NCI-H1092 treated with DMSO at 0.1 percent for 48 hours (cell line): Measurements from ENCODE around the gene UBXN1.
"Not testable (repeated sequence)": the region's sequence is repeated elsewhere in the genome, so short reads cannot be mapped to it uniquely, and the experiment has no call there.

Experiments
- DNase-seq: peaks from one replicate; lab custom pipeline; 2025; lab: John Stamatoyannopoulos, UW

Gene UBXN1

GRCh38 chr11:62671608-62672389 lies 7.1 kb downstream of the UBXN1 start, which contains the start of the genes LBHD1 and UQCC3:
LBHD1 (minus strand) TSS chr11:62672267; CDS start chr11:62670031, 2,236 bp downstream.
UQCC3 (plus strand) TSS chr11:62671673; CDS start chr11:62671746, 73 bp downstream.
- DNase-seq = peak; percentile 89

- peak; percentile 80 for DNase-seq
Measured at GRCh38 chr11:62671236-62671607, 7.7 kb downstream of the UBXN1 start.

DNA sequence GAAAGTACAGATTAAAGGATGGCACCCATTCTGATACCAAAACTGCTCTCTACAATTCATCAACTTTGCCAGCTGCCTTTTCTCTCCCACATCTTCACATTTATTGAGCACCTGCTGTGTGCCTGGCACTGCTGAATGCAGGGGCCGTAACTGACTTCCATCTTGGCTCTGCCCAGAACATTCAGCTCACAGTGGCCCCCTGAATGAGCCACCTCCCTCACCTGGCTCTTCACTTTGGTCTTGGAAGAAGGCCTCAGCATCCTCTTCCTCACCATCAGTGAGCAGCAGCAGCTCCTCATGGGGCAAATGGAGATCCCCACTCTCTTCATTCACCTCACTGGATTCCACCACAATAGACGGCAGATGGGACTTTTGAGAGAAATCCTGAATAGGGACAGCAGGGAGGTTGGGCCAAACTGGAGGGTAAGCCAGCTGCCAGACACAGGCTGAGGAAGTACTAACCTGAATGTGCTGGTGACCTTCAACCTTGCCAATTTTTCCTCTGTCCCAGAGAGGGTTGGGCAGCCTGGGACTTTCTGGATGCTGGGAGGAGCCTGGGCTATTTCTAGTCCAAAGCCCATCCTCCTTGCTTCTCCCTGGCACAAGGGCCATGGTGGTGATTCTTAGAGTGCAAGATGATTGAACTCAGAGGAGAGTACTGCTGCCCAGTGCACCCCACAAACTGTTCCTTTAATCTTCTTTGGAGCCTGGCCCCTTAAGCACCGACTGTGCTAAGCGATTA lies 9.3 kb downstream of the UBXN1 start:
- DNase-seq = no peak

- no peak for DNase-seq
Measured at GRCh38 chr11:62667460-62667859, 11.4 kb downstream of the UBXN1 start.

GRCh38 chr11:62666259-62666926 lies 12.5 kb downstream of the UBXN1 start:
- DNase-seq = no peak

DNA sequence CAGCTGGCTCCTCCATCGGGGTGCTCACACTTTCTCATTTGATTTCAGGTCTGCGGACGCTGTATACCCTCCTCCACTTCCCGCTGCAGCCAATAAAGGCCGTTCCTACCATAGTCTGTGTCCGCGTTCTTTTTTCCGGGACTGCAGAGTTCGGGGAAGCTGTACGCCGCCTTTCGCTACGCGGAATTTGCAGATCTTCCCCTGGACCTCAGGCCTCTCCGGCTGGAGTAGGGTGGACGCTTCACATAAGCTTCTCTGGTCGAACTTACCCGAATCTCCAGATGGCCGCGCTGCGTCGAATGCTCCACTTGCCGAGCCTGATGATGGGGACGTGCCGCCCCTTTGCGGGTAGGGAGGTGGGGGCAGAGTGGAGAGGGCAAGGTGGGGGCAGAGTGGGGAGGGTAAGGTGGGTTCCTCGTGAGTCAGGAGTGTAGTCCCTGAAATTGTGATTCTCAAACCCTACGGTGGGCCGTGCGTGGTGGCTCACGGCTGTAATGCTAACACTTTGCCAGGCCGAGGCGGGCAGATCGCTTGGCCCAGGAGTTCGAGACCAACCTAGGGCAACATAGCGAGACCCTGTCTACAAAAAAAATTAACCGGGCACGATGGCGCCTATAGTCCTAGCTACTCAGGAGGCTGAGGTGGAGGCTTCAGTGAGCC lies 13.1 kb downstream of the UBXN1 start:
- peak; percentile 63 for DNase-seq

DNA sequence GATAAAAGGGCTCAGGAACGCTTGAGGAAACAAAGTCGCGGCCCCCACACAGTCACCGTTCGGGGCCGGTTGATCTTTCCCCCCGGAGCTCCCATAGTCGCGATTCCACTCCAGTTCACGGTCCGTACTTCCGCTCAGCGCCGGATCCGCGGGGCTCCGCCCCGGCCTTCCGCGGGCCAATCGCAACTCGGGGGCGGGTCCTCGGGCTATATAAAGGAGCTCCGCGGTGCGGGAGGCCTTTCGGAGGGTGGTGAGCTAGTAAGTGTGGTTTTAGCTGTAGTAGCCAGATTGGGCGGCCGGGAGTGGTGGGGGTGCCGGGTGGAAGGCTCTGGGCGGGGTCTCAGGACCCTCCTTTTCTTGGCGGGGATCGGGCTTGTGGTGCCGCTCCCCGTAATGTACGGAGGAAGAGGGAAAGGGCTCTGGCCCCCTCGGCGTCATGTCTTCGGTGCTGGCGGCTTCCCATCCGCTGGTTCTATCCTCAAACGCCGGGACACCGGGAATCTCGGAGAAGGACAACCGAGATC lies 13.7 kb downstream of the UBXN1 start, which contains the start of the genes C11orf98 and CSKMT:
Gene C11orf98 (minus strand): TSS at position 136 of the 524 bp plus-strand sequence. CDS start 41 bp downstream, at position 95.
Gene CSKMT (plus strand): TSS at position 238 of the 524 bp plus-strand sequence. CDS start 568 bp downstream, outside the sequence.
- DNase-seq = peak; percentile 98

DNA sequence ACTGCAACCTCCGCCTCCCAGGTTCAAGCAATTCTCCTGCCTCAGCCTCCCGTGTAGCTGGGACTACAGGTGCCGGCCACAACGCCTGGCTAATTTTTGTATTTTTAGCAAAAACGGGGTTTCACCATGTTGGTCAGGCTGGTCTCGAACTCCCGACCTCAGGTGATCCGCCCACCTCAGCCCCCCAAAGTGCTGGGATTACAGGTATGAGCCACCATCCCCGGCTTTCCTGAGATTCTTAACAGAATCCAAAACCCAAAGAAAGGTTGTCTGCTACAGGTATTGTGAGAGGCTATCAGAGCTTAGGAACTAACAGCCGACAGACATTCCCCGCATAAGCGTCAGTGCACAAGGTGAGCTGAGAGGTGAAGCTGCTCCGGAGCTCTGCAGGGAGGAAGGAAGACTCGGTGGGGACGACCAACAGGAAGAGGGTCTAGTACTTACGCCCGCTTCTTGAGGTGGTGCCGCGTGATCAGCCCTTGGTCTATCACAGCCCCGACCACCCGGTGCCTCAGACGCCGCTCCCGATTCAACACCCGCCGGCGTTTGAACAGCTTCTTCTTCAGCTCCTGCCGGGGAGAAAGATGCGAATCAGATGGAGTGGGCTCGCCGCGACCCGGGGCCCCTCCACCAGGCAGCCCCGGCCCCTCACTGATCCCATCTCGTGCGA lies 14.3 kb downstream of the UBXN1 start:
- peak; percentile 87 for DNase-seq

GRCh38 chr11:62656796-62657429 lies 22.0 kb downstream of the UBXN1 start:
- DNase-seq = no peak

- no peak for DNase-seq
Measured at GRCh38 chr11:62654297-62654696, 24.6 kb downstream of the UBXN1 start.

GRCh38 chr11:62652161-62653006 lies 26.5 kb downstream of the UBXN1 start:
- no peak for DNase-seq

GRCh38 chr11:62650283-62650682 lies 28.6 kb downstream of the UBXN1 start:
- DNase-seq = not testable (repeated sequence)

DNA sequence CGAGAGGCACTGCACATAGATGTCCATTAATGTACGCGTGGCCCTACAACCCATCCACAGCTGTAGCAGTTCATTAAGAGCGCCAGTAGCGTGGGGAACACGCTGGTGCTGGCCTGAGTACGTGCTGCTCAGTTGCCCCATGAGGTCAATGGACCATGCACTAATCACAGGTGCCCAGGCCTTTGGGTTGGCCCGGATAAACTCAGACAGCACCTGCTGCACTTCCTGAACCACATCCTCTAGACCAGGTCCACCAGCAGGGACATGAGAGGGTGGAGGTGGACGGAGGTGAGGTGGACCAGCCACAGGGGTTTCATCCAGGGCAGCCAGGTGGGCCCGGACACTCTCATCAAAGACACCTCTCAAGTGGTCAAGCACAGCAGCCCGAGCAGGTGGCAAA lies 29.4 kb downstream of the UBXN1 start:
- DNase-seq = no peak

GRCh38 chr11:62648967-62649364 lies 29.9 kb downstream of the UBXN1 start:
- DNase-seq = no peak

DNA sequence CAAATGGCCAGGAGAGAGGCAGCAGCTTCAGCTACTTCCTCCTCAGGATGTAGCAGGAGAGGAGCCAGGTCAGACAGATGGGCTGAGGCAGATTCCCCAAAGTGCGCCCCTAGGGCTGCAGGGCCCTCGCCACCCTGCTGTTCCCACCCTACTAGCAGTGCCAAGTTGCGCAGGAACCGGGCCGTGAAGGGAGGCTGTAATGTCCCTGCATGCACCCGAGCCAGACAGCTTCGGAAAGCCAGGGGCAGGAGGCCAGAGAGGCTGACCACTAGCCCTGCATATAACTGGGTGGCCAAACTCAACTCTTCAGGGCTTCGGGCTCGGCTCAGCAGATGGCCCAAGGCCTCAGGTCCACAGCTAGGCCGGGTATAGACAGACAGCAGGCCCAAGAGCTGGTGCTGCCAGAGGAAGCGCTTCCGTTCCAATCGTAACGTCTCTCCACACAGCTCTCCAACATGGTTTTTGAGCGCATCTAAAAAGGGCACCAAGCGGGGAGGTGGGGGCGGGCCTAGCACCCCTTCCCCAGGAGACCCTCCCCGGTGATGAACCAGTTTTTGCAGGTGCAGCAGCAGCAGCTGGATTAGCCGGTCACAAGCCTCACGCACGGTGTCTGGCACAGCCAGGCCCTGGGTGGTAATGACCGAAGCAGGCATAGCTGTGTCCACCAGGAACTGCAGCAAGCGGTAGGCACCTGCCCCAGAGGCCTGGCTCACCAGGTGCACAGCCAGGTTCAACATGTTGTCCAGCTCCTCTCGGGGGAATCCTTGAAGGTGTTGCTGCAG lies 30.5 kb downstream of the UBXN1 start:
- no peak for DNase-seq

- DNase-seq = no peak
Measured at GRCh38 chr11:62647609-62648005, 31.3 kb downstream of the UBXN1 start.

DNA sequence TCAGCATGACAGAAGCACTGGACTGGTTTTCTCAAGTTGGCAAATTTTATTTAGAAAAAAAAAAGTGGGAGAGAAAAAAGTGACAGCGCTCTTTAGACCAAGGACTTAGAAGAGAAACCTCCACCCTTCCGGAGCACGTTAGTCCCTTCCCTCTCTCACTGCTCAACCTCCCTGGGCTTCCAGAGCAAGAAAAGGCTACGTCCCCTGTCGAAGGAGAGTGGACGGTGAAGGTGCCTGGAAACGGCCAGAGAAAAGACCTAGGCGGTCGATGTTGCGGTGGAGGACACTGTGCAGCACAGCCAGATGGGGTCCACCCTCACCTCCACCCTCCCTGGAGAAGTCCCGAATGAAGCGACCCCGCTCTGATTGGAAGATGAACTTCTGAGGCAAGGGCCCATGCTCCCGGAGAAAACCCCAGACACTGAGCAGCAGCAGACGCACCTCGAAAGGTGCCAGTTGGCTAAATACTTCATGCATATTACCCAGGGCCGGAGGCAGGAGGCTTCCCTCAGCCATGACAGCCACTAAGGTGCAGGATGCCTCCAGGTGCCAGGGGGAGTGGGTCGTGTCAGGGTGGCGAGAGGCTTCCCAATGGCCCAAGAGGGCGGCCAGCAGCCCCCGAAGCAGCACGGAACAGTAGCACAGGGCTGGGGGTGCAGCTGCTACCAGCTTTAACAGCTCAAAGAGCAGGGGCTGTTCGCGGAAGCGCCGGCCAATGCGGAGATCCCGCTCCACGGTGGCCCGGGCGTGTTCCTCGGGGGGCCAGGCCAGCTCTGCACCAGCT lies 31.9 kb downstream of the UBXN1 start:
- DNase-seq = no peak
